ENCODE data around the gene EML5.
"Not testable (repeated sequence)": the region's sequence is repeated elsewhere in the genome, so short reads cannot be mapped to it uniquely, and the experiment has no call there.

Gene EML5

DNA sequence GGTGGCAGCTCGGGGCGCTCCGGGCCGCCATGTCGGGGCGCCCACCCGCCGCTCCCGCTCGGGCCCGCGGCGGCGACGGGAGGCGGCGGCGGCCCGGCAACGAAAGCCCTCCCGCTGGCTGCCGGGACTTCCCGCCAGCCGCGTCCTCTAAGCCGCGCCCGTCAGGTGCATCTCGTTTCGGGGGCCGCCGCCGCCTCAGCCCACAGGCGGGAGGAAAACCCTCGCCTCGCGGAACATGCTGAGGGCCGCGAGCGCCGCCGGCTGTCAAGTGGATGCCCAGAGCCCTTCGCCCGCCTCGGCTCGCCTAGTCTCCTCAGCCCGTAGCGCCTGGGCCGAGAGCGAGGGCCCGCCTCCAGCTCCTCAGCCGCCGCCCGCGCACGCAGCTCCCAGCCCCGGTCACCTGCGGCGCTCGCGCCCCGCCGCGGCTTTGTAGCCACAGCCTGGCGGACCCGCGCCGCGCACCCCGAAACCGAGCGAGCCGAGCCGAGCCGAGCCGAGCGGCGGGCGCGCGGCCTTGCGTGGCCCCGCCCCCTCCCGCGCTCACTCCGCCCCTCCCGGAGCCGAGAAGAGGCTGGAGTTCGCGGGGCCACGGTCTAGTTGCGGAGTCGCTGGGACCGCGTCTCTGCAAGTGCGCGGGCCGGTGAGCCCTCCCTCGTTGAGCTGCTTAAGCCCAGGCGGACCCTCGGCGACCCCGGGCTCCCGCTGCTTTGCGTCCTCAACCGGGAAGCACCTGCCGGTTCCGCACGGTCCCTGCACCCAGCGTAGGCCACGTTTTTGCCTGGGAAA is at the start of gene EML5:
TSS of gene EML5 (minus strand) at position 481 of the 786 bp plus-strand sequence. CDS start at position 31, 450 bp downstream.
- DNase-seq (ENCODE audit: low read depth), result peak; percentile 77

GRCh38 chr14:88842414-88842813 is 49.7 kb upstream of the EML5 start:
- no peak for DNase-seq (ENCODE audit: low read depth)

DNA sequence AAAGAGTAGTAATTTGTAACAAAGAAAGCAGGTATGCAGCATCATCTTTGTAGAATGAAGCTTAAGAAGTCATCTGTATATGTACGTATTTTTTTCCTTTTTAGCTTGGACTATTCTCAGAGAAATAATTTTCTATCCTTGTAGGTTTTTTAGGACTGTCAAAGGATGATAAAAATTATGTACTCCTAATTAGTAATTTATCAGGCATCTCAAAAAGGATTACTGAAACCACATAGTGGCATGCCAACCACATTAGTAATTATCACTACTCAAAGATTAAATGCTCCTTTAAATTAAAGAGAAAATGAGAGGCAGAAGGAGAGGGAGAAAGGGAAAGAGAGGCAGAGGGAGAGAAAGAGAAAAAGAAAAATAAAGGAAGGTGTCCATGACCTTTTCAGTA is 49.0 kb upstream of the EML5 start:
- no peak for DNase-seq (ENCODE audit: low read depth)

- DNase-seq (ENCODE audit: low read depth), result no peak
Observed at GRCh38 chr14:88840926-88841325, 48.2 kb upstream of the EML5 start.

- DNase-seq (ENCODE audit: low read depth), result no peak
Observed at GRCh38 chr14:88838015-88838414, 45.3 kb upstream of the EML5 start.

GRCh38 chr14:88837495-88837894 is 44.7 kb upstream of the EML5 start:
- DNase-seq (ENCODE audit: low read depth), result no peak

GRCh38 chr14:88835661-88836060 is 42.9 kb upstream of the EML5 start:
- no peak for DNase-seq (ENCODE audit: low read depth)

GRCh38 chr14:88834883-88835431 is 42.2 kb upstream of the EML5 start:
- no peak for DNase-seq (ENCODE audit: low read depth)

DNA sequence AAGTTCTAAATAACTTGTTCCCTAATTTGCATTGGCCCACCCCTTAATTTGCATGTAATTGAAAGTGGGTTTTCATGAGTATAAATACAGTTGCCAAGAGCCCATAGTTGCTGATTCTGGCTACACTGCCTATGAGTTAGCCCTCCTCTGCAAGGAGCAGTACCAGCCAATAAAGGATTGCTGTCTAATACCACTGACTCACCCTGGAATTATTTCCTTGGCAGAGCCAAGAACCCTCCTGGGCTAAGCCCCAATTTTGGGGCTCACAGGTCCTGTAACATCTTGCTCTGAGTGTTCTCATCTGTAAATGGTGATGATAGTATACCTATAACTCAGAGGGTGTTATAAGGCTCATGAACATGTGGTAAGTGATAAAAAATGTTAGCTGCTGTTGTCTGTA is 38.5 kb upstream of the EML5 start:
- DNase-seq (ENCODE audit: low read depth), result no peak

GRCh38 chr14:88829685-88830302 is 37.0 kb upstream of the EML5 start:
- DNase-seq (ENCODE audit: low read depth), result no peak

DNA sequence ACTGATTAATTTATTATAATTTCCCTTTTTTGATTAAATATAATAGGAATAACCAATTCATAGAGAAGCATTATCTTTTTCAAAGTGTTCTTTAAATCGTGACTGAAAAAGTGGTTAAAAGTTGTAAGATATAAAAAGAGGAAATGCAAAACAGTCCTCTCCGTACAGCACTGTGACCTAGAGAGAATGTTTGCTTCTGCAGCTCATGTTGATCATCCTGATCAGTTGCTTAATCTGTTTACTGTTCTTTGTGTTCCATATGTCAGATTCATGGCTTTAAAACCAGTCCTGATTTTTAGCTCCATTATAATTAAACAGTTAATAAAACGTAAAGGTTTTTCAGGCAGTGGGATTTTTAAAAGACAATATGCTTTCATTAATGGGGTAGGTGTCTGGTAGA is 36.4 kb upstream of the EML5 start:
- no peak for DNase-seq (ENCODE audit: low read depth)

- DNase-seq (ENCODE audit: low read depth), result no peak
Observed at GRCh38 chr14:88825503-88825902, 32.8 kb upstream of the EML5 start.

GRCh38 chr14:88825078-88825458 is 32.3 kb upstream of the EML5 start:
- no peak for DNase-seq (ENCODE audit: low read depth)

DNA sequence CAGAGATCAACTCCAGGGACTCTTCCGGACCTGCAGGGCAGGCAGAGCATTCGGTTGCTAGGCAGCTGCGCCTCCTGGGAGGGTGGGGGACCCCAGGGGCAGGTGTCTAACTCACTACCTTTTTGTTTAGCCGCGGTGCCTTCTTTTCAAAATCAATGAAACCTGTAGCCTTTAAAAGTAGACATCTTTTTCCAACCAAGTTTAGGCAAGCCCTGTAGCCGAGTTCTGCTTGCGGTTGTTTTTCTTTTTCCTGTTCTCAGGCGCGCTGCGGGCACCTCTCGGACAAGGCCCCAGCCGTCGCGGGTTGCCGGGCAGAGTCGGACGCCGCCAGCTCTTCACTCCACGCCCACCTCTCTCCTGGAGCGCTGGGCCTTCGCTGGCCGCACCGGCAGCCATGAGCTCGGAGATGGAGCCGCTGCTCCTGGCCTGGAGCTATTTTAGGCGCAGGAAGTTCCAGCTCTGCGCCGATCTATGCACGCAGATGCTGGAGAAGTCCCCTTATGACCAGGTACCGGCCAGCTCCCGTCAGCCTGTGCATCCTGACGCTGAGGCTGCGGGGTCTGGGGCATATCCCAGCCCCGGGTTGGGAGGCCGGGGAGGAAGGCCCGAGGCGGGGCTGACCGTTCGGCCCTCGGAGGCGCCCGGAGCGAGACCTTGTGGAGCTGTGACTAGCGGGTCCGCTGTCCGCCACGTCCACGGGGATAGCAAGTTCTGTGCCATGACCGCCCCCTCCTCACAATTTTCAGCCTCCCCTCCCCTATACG is 31.7 kb upstream of the EML5 start, which contains the start of gene TTC8:
TSS of gene TTC8 (plus strand) at position 338 of the 764 bp plus-strand sequence. CDS start at position 395, 57 bp downstream.
- peak; percentile 68 for DNase-seq (ENCODE audit: low read depth)

DNA sequence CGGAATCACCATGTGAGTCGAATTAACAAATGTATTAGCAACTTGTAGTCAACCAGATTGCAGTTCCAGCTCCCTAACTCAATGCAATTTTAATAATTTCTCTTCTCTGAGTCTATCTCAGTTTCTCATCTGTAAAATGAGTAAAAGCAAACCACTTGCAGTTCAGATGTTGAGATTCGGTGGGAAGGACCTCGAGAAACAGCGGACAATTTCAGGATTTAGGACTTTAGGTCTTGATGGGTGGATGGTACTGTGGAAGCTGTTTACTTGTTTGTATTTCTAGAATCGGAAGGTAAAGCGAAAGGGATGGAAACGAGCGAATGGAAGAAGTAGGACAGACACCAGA is 31.2 kb upstream of the EML5 start:
- no peak for DNase-seq (ENCODE audit: low read depth)

DNA sequence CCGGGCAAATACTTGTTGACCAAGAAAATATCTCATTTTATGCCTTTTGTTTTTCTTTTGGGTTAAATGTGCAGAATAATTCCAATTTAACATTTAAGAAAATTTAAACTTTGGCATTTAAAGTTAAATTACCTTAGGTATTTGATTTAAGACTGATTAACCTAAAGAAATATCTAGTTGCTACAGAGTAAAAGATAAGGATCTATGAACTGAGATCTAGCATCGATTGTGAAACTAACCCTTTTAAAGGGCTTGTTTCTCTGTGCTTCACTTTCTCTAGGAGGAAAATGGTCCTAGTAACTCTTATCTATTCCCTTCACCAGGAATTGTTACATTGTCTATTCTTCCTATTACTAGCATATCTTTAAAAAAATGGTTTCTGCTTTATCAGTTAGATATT is 29.1 kb upstream of the EML5 start:
- DNase-seq (ENCODE audit: low read depth), result no peak

DNA sequence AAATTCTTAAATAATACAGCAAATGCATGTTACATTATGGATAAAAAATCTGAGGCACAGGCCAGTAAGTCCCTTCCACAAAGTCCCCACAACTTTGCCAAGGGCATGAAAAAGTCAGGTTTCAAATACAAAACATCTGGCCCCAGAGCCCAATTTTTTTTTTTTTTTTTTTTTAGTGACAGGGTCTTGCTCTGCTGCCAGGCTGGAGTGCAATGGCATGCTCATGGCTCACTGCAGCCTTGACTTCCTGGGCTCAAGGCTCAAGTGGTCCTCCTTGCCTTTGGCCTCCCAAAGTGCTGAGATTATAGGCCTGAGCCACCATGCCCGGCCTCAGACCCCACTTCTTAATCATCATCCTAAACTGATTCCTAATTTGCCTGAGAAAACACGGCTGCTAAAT is 28.6 kb upstream of the EML5 start:
- DNase-seq (ENCODE audit: low read depth), result no peak

- DNase-seq (ENCODE audit: low read depth), result not testable (repeated sequence)
Observed at GRCh38 chr14:88819674-88820073, 26.9 kb upstream of the EML5 start.

- DNase-seq (ENCODE audit: low read depth), result no peak
Observed at GRCh38 chr14:88818018-88818417, 25.3 kb upstream of the EML5 start.

GRCh38 chr14:88815980-88816379 is 23.2 kb upstream of the EML5 start:
- no peak for DNase-seq (ENCODE audit: low read depth)

- no peak for DNase-seq (ENCODE audit: low read depth)
Observed at GRCh38 chr14:88808359-88808758, 15.6 kb upstream of the EML5 start.

DNA sequence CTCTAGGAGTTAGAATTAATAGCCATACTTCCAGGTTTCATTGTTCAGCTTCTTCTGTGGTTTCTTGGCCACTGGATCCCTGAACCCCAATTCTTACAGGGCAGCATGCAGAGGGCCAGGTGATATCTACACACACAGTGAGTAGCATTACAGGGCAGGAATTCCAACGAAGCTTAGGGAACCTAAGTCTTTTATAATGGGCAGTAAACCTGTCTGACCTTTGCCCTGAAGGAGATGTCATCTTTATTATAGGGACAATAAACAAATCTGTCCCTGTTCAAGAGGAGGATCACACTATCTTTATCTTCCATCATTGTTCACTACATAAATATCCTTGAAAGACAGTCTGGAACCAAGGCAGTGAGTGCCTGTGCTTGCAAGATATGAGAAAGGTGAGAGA is 11.7 kb upstream of the EML5 start:
- no peak for DNase-seq (ENCODE audit: low read depth)

GRCh38 chr14:88804035-88804434 is 11.3 kb upstream of the EML5 start:
- DNase-seq (ENCODE audit: low read depth), result no peak
